Measurements from ENCODE around the gene CLPTM1L. TPM values are rescaled to one million over a fixed set of nuclear protein-coding genes. Genes with fewer than 3 reads are reported as not detected.

The CLPTM1L gene
- total RNA-seq, 2 donors from 2014 or later, result 56.6 to 85.4 TPM

GRCh38 chr5:1315018-1315708 is 29.7 kb downstream of the CLPTM1L start:
- Histone ChIP-seq H3K36me3 (peaks cover 26% of the 10 kb centered on the region), H3K9me3 (no peaks in the 10 kb centered on the region), H3K27me3 (no peaks in the 10 kb centered on the region), H3K4me1 (peaks cover 0 to 8% of the 10 kb centered on the region in 2 donors), H3K4me3 (no peak overlapping the region), H3K27ac (no peak overlapping the region)
- TF ChIP-seq CTCF (IDR thresholded peaks at IDR 0.05), result no peak
- DNase-seq (ENCODE audit: low spot score), result no peak

- no peak for DNase-seq (ENCODE audit: low spot score)
- Histone ChIP-seq H3K27me3 (no peaks in the 10 kb centered on the region), H3K4me3 (no peak overlapping the region), H3K4me1 (peaks cover 0 to 8% of the 10 kb centered on the region in 2 donors), H3K9me3 (no peaks in the 10 kb centered on the region), H3K36me3 (peaks cover 20% of the 10 kb centered on the region), H3K27ac (no peak overlapping the region)
- TF ChIP-seq CTCF (IDR thresholded peaks at IDR 0.05), result no peak
These were observed 30.3 kb downstream of the CLPTM1L start for GRCh38 chr5:1314564-1314982.

- no peaks in the 10 kb centered on the region for H3K9me3 ChIP-seq
- H3K4me1 ChIP-seq, result peaks cover 0 to 8% of the 10 kb centered on the region in 2 donors
- peaks cover 6% of the 10 kb centered on the region for H3K36me3 ChIP-seq
- TF ChIP-seq CTCF (IDR thresholded peaks at IDR 0.05), result no peak
- H3K27me3 ChIP-seq, result no peaks in the 10 kb centered on the region
- no peak overlapping the region for H3K4me3 ChIP-seq
- DNase-seq (ENCODE audit: low spot score), result no peak
- H3K27ac ChIP-seq, result no peak overlapping the region
These were observed 31.7 kb downstream of the CLPTM1L start for GRCh38 chr5:1312993-1313833.

- Histone ChIP-seq H3K4me3 (no peak overlapping the region), H3K27ac (no peak overlapping the region), H3K9me3 (no peaks in the 10 kb centered on the region), H3K36me3 (no peaks in the 10 kb centered on the region), H3K27me3 (no peaks in the 10 kb centered on the region), H3K4me1 (peaks cover 0 to 8% of the 10 kb centered on the region in 2 donors)
- DNase-seq (ENCODE audit: low spot score), result no peak
- no peak for TF ChIP-seq CTCF (IDR thresholded peaks at IDR 0.05)
These were observed 32.7 kb downstream of the CLPTM1L start for GRCh38 chr5:1312206-1312605.

- H3K27me3 ChIP-seq, result no peaks in the 10 kb centered on the region
- DNase-seq (ENCODE audit: low spot score), result no peak
- no peaks in the 10 kb centered on the region for H3K9me3 ChIP-seq
- no peak for TF ChIP-seq CTCF (IDR thresholded peaks at IDR 0.05)
- H3K27ac ChIP-seq, result no peak overlapping the region
- H3K4me3 ChIP-seq, result no peak overlapping the region
- peaks cover 0 to 8% of the 10 kb centered on the region in 2 donors for H3K4me1 ChIP-seq
- no peaks in the 10 kb centered on the region for H3K36me3 ChIP-seq
These were observed 33.4 kb downstream of the CLPTM1L start for GRCh38 chr5:1311439-1312055.
